H1 (cell line): ENCODE results near the gene EWSR1. TPM values are rescaled to one million over a fixed set of nuclear protein-coding genes. Genes with fewer than 3 reads are reported as not detected.

Source experiments
- CTCF ChIA-PET: fragments of 300-600 bp; sonication (Branson Sonifier 250); formaldehyde crosslinking; loops from one replicate; lab custom pipeline; 2021; ENCODE audit not compliant: partially characterized antibody; lab: Charles Lee
- POLR2A ChIA-PET: fragments of 300-600 bp; sonication (Branson Sonifier 250); formaldehyde crosslinking; loops from one replicate; lab custom pipeline; 2021; ENCODE audit warnings: inconsistent platforms; ENCODE audit not compliant: partially characterized antibody; lab: Charles Lee
- DNase-seq, 2 experiments: peaks; one replicate each; pipeline versions ENCODE4 v3.0.0 to v3.0.0-alpha.2; 2010 to 2022; ENCODE audit warnings: low spot score in 2 of 2, low read depth in 1 of 2, mixed read lengths in 1 of 2
- FAIRE-seq: peaks from 2 replicates; lab custom pipeline; 2011; peaks lifted over from hg19 to GRCh38; lab: Jason Lieb, UNC
- H2AFZ ChIP-seq: 2 replicates; pipeline ENCODE4 v1.8.1; 2012; ENCODE audit warnings: low read length, inconsistent platforms
- H2AK5ac ChIP-seq: 2 replicates; pipeline ENCODE4 v1.6.1; 2013; ENCODE audit warnings: low read depth, low read length
- H2BK120ac ChIP-seq: replicated peaks from 2 replicates; pipeline ENCODE3; 2013; ENCODE audit warnings: low read depth, low read length, inconsistent platforms
- H2BK12ac ChIP-seq: 2 replicates; pipeline ENCODE4 v1.6.1; 2013; ENCODE audit warnings: low read depth, low read length
- H2BK15ac ChIP-seq: 2 replicates; pipeline ENCODE4 v1.6.1; 2013; ENCODE audit warnings: low read length
- H2BK20ac ChIP-seq: 2 replicates; pipeline ENCODE4 v1.6.1; 2013; ENCODE audit warnings: low read length
- H2BK5ac ChIP-seq: 2 replicates; pipeline ENCODE4 v1.6.1; 2013; ENCODE audit warnings: low read depth, low read length
- H3K14ac ChIP-seq: 2 replicates; pipeline ENCODE4 v1.6.1; 2013; ENCODE audit warnings: inconsistent platforms; ENCODE audit not compliant: insufficient read length
- H3K18ac ChIP-seq: 2 replicates; pipeline ENCODE4 v1.6.1; 2013; ENCODE audit warnings: low read length; ENCODE audit errors: extremely low read depth
- H3K23ac ChIP-seq: 2 replicates; pipeline ENCODE4 v1.6.1; 2013; ENCODE audit warnings: inconsistent platforms; ENCODE audit not compliant: insufficient read length
- H3K23me2 ChIP-seq: 2 replicates; pipeline ENCODE4 v1.6.1; 2013; ENCODE audit warnings: low read depth, low read length
- H3K27ac ChIP-seq: 2 replicates; pipeline ENCODE4 v1.6.1; 2011; ENCODE audit warnings: low read depth, low read length, inconsistent platforms
- H3K27me3 ChIP-seq, 4 experiments: replicated peaks in 1 of 4; 1 replicate in 1 of 4; 2 replicates in 3 of 4; pipeline versions ENCODE4 v1.6.1 to v1.8.1; 2011 to 2013; ENCODE audit warnings: low read length in 3 of 4, mild to moderate bottlenecking in 3 of 4, inconsistent platforms in 2 of 4, mixed read lengths in 2 of 4, moderate library complexity in 1 of 4; ENCODE audit not compliant: control insufficient read depth in 3 of 4, insufficient read depth in 3 of 4; ENCODE audit errors: extremely low read depth in 1 of 4
- H3K36me3 ChIP-seq, 4 experiments: 2 replicates each; pipeline versions ENCODE4 v1.6.1 to v1.8.1; 2011 to 2013; ENCODE audit warnings: mild to moderate bottlenecking in 4 of 4, low read length in 3 of 4, moderate library complexity in 2 of 4, control low read depth in 1 of 4, inconsistent platforms in 1 of 4; ENCODE audit not compliant: insufficient read depth in 4 of 4, control insufficient read depth in 2 of 4
- H3K4ac ChIP-seq: replicated peaks from 2 replicates; pipeline ENCODE3; 2013; ENCODE audit warnings: low read length, low read depth, mixed read lengths, inconsistent platforms; ENCODE audit not compliant: insufficient read length
- H3K4me1 ChIP-seq, 4 experiments: replicated peaks in 1 of 4; 1 replicate in 1 of 4; 2 replicates in 3 of 4; pipeline versions ENCODE4 v1.6.1 to v1.8.1; 2011 to 2013; ENCODE audit warnings: low read length in 3 of 4, inconsistent platforms in 2 of 4, mixed read lengths in 1 of 4; ENCODE audit not compliant: insufficient read depth in 4 of 4, control insufficient read depth in 3 of 4
- H3K4me2 ChIP-seq, 2 experiments: 2 replicates each; pipeline versions ENCODE4 v1.6.1 to v1.8.1; 2011 to 2013; ENCODE audit warnings: low read depth in 2 of 2, low read length in 2 of 2, control low read depth in 1 of 2, inconsistent platforms in 1 of 2, mild to moderate bottlenecking in 1 of 2; ENCODE audit not compliant: insufficient read depth in 1 of 2
- H3K4me3 ChIP-seq, 4 experiments: fragments of 200-600, 300-600 bp in 1 of 4; sonication (generic), shearing (Covaris generic), sonication (Bioruptor Twin) in 1 of 4; 2 replicates each; pipeline versions ENCODE4 v1.5.1 to v1.8.1; 2011 to 2016; ENCODE audit warnings: low read length in 4 of 4, low read depth in 3 of 4, control low read depth in 2 of 4, inconsistent platforms in 2 of 4, mild to moderate bottlenecking in 2 of 4, mixed read lengths in 1 of 4, moderate library complexity in 1 of 4; ENCODE audit not compliant: insufficient read depth in 2 of 4; ENCODE audit errors: extremely low read depth in 1 of 4
- H3K56ac ChIP-seq: replicated peaks from 2 replicates; pipeline ENCODE3; 2013; ENCODE audit warnings: low read depth, mild to moderate bottlenecking, mixed read lengths, low read length, inconsistent platforms; ENCODE audit not compliant: insufficient read length
- H3K79me1 ChIP-seq: 2 replicates; pipeline ENCODE4 v1.6.1; 2013; ENCODE audit warnings: low read depth, low read length, control low read depth
- H3K79me2 ChIP-seq, 2 experiments: 2 replicates each; pipeline versions ENCODE4 v1.6.1 to v1.8.1; 2012 to 2013; ENCODE audit warnings: low read length in 2 of 2, mild to moderate bottlenecking in 2 of 2, inconsistent platforms in 1 of 2; ENCODE audit not compliant: insufficient read depth in 2 of 2, control insufficient read depth in 1 of 2
- H3K9ac ChIP-seq, 4 experiments: replicated peaks in 1 of 4; 1 replicate in 1 of 4; 2 replicates in 3 of 4; pipeline versions ENCODE4 v1.6.1 to v1.8.1; 2011 to 2013; ENCODE audit warnings: low read depth in 3 of 4, low read length in 3 of 4, control low read depth in 2 of 4, mild to moderate bottlenecking in 2 of 4, moderate library complexity in 2 of 4, inconsistent platforms in 1 of 4; ENCODE audit errors: extremely low read depth in 1 of 4
- H3K9me3 ChIP-seq, 2 experiments: 2 replicates each; pipeline versions ENCODE4 v1.6.1 to v1.8.1; 2012 to 2013; ENCODE audit warnings: mild to moderate bottlenecking in 2 of 2, moderate library complexity in 2 of 2, control low read depth in 1 of 2, inconsistent platforms in 1 of 2, low read depth in 1 of 2, low read length in 1 of 2, mixed read lengths in 1 of 2; ENCODE audit not compliant: insufficient read depth in 2 of 2
- H4K20me1 ChIP-seq, 2 experiments: replicated peaks in 1 of 2; 2 replicates each; pipeline versions ENCODE3 to v1.8.1; 2011 to 2013; ENCODE audit warnings: inconsistent platforms in 2 of 2, low read length in 2 of 2, mild to moderate bottlenecking in 1 of 2; ENCODE audit not compliant: insufficient read depth in 2 of 2, control insufficient read depth in 1 of 2
- H4K5ac ChIP-seq: 2 replicates; pipeline ENCODE4 v1.6.1; 2013; ENCODE audit warnings: low read length, low read depth, mixed read lengths, inconsistent platforms; ENCODE audit not compliant: insufficient read length
- H4K8ac ChIP-seq: 2 replicates; pipeline ENCODE4 v1.8.0; 2013; ENCODE audit warnings: mild to moderate bottlenecking, moderate library complexity, low read length, inconsistent platforms; ENCODE audit not compliant: insufficient read depth; ENCODE audit errors: extremely low read depth
- H4K91ac ChIP-seq: replicated peaks from 2 replicates; pipeline ENCODE3; 2013; ENCODE audit warnings: low read length, mixed read lengths, inconsistent platforms; ENCODE audit not compliant: insufficient read length
- ATF2 ChIP-seq: IDR thresholded peaks from 2 replicates; pipeline ENCODE4 v1.6.1; 2012; ENCODE audit warnings: low read length, inconsistent platforms
- BACH1 ChIP-seq: IDR thresholded peaks from 2 replicates; pipeline ENCODE4 v1.6.1; 2012; ENCODE audit warnings: low read length, improper control_type of control experiment
- BRCA1 ChIP-seq: IDR thresholded peaks from 2 replicates; pipeline ENCODE4 v1.6.1; 2012; ENCODE audit warnings: low read depth, low read length, improper control_type of control experiment
- JUND ChIP-seq: IDR thresholded peaks from 2 replicates; pipeline ENCODE4 v1.6.1; 2011; ENCODE audit warnings: mild to moderate bottlenecking, improper control_type of control experiment, low read length
- NANOG ChIP-seq: IDR thresholded peaks from 2 replicates; pipeline ENCODE4 v1.6.1; 2011; ENCODE audit warnings: low read length, low read depth, mild to moderate bottlenecking, inconsistent platforms; ENCODE audit not compliant: insufficient read depth, poor library complexity, severe bottlenecking
- RAD21 ChIP-seq, 2 experiments: IDR thresholded peaks in 1 of 2; conservative IDR thresholded peaks in 1 of 2; 2 replicates each; pipeline ENCODE4 v1.6.1; 2011; ENCODE audit warnings: low read depth in 2 of 2, low read length in 2 of 2, improper control_type of control experiment in 1 of 2, inconsistent platforms in 1 of 2, mild to moderate bottlenecking in 1 of 2, moderate library complexity in 1 of 2
- RFX5 ChIP-seq: IDR thresholded peaks from 2 replicates; pipeline ENCODE4 v1.6.1; 2011; ENCODE audit warnings: low read depth, low read length, improper control_type of control experiment, borderline replicate concordance
- SRF ChIP-seq: IDR thresholded peaks from 2 replicates; pipeline ENCODE4 v1.6.1; 2011; ENCODE audit warnings: mild to moderate bottlenecking, low read depth, low read length, moderate library complexity
- TAF1 ChIP-seq: IDR thresholded peaks from 2 replicates; pipeline ENCODE4 v1.6.1; 2011; ENCODE audit warnings: mild to moderate bottlenecking, low read depth, low read length
- WGBS, 2 experiments: shearing (Covaris generic) in 1 of 2; methylation state at CpG; one replicate each; pipeline versions ENCODE4 v1.1.6 to v1.1.7; 2013 to 2015; ENCODE audit warnings: low lambda C conversion rate in 2 of 2, mixed read lengths in 2 of 2, inconsistent platforms in 1 of 2, low coverage in 1 of 2, missing lambda C conversion rate in 1 of 2; ENCODE audit not compliant: insufficient replicate concordance in 2 of 2, insufficient coverage in 1 of 2, insufficient read length in 1 of 2; ENCODE audit errors: extremely low coverage in 1 of 2, missing lambda C conversion rate in 1 of 2; 5-methylcytosine and 5-hydroxymethylcytosine counted together
- polyA plus RNA-seq, 7 experiments: library from polyadenylated mRNA; depleted of rRNA in 3 of 7; stranded (reverse) in 5 of 7; unstranded in 2 of 7; fragments of >200 nt in 5 of 7; fragments of 200-250 nt in 2 of 7; gene quantifications; 1 replicate in 5 of 7; 2 replicates in 1 of 7; 4 replicates in 1 of 7; pipeline versions ENCODE4 v1.2.1 to v1.2.3, GENCODE V29; 2011 to 2013; ENCODE audit warnings: missing spikeins in 2 of 7, mixed read lengths in 2 of 7
- total RNA-seq: library from RNA; stranded (reverse); fragmentation: NEBNext Ultra II Directional; extraction: Animal tissue kit (Norgen Biotek cat#: 25700); gene quantifications from 2 replicates; pipeline ENCODE4 v1.2.1, GENCODE V29; 2021

Gene EWSR1
- total and polyA plus RNA-seq, 2 of the 8 experiments (the other 6 are each of a cell fraction or from before 2014, with no cell fraction given) = 387 to 930 TPM

GRCh38 chr22:29344137-29344536 lies 76.1 kb downstream of the EWSR1 start:
- Histone ChIP-seq H3K56ac (no peak overlapping the region), H2BK5ac (no peak overlapping the region), H3K9me3 (no peaks in the 10 kb centered on the region), H3K27ac (no peak overlapping the region), H4K5ac (no peak overlapping the region), H3K79me2 (no peaks in the 10 kb centered on the region), H2AK5ac (no peak overlapping the region), H2BK12ac (no peak overlapping the region), H4K8ac (no peak overlapping the region), H3K27me3 (no peaks in the 10 kb centered on the region), H3K36me3 (peaks cover 11 to 43% (median 26%) of the 10 kb centered on the region in 4 experiments), H3K23ac (no peak overlapping the region), H2BK120ac (no peak overlapping the region), H3K18ac (no peak overlapping the region), H4K91ac (no peak overlapping the region), H2BK15ac (no peak overlapping the region), H3K14ac (no peak overlapping the region), H3K79me1 (no peaks in the 10 kb centered on the region), H3K23me2 (no peaks in the 10 kb centered on the region), H3K4me2 (no peak overlapping the region), H2AFZ (no peak overlapping the region), H3K4me1 (no peaks in the 10 kb centered on the region), H3K4me3 (no peak overlapping the region), H3K4ac (no peak overlapping the region), H2BK20ac (no peak overlapping the region), H4K20me1 (peaks cover 1 to 9% of the 10 kb centered on the region in 2 experiments), H3K9ac (no peak overlapping the region)
- WGBS, 2 experiments = 82% methylated on average over 5 of the region's 5 CpGs; no CpG with 5 or more reads in 1 of the 2 experiments
- FAIRE-seq (no peak), DNase-seq (no peak)
- no peak for TF ChIP-seq BACH1
- TF ChIP-seq SRF = no peak
- TF ChIP-seq BRCA1 = no peak
- TF ChIP-seq JUND = no peak
- TF ChIP-seq ATF2 = no peak
- no peak for TF ChIP-seq RFX5
- no peak for TF ChIP-seq TAF1
- TF ChIP-seq RAD21 (IDR thresholded peaks at IDR 0.05 in 1 of 2, conservative IDR thresholded peaks at IDR 0.05 in 1 of 2; ENCODE audit: low read depth in 2 of 2, low read length in 2 of 2) = no peak
- TF ChIP-seq NANOG = no peak
- POLR2A ChIA-PET = no interaction called here
- CTCF ChIA-PET = interaction anchor here (0.7 to 1.2 kb wide), 3 partner anchors 15 to 19 kb away, joined by 3 to 7 read pairs (median 4); no protein-coding TSS in a partner anchor
